HG03520 (cell line): ENCODE data around the gene PHF21A.
"Not testable (repeated sequence)": the region's sequence is repeated elsewhere in the genome, so short reads cannot be mapped to it uniquely, and the experiment has no call there.

ENCODE experiments used
- ATAC-seq: cut with Tn5 transposase; IDR thresholded peaks from one replicate; pipeline ENCODE4 v1.9.1; 2021; ENCODE audit warnings: mild to moderate bottlenecking, moderate library complexity; ENCODE audit not compliant: unreplicated experiment

The PHF21A gene

DNA sequence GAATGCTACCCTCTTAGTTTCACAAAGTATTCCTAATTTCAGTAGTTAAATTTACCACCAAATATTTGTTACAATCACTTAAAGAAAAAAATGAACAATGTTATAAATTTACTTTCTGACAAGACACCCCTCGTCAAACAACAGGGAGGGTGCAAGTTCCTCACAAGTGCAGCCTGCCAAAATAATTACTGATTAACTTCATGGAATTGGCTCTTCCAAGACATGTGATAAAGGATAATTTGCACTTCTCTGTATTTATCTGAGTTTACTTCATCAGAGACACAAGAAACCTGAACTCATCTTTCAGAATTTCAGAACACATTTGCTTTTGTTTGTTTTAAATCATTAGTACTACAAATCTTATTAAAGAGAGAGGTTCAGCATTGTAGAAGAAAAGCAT lies 132.3 kb downstream of the PHF21A start:
- ATAC-seq = no peak

- ATAC-seq = no peak
Measured at GRCh38 chr11:45985212-45985611, 136.0 kb downstream of the PHF21A start.

GRCh38 chr11:45984192-45984591 lies 137.1 kb downstream of the PHF21A start:
- ATAC-seq = no peak

DNA sequence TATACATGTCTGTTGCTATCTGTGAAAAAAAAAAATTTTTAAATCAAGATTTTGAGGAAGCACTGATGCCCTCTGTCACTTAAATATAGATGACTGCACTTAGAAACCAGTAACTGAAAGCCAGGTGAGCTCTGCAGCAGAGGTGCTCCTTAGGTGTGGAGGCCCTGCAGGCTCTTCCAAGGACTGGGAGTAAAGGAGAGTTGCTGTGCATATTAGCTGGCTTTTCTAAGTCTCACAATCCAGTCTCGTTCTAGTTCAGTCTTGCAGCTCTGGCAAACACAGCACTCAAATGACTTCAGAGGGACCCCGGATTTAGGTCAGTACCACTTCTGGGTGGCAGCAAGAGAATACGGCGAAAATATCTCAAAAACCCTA lies 137.8 kb downstream of the PHF21A start:
- ATAC-seq = no peak

GRCh38 chr11:45982656-45983470 lies 138.4 kb downstream of the PHF21A start:
- ATAC-seq = no peak

DNA sequence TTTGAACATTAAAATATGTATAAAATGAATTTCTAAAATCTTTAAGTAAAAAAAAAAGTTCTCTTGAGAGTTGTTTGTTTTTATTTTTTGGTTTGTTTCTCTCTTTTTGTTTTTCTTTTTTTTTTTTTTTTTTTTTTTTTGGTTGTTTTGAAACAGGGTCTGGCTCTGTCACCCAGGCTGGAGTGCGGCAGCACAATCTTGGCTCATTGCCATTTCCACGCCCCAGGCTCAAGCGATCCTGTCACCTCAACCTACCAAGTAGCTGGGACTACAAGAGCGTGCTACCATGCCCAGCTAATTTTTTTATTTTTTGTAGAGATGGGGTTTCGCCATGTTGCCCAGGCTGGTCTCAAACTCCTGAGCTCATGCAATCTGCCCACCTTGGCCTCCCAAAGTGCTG lies 139.4 kb downstream of the PHF21A start:
- not testable (repeated sequence) for ATAC-seq

- ATAC-seq = no peak
Measured at GRCh38 chr11:45974806-45975205, 146.4 kb downstream of the PHF21A start.

- ATAC-seq = no peak
Measured at GRCh38 chr11:45973601-45974000, 147.7 kb downstream of the PHF21A start.

- ATAC-seq = no peak
Measured at GRCh38 chr11:45968901-45969300, 152.4 kb downstream of the PHF21A start.

GRCh38 chr11:45967506-45967905 lies 153.7 kb downstream of the PHF21A start:
- no peak for ATAC-seq

- ATAC-seq = peak; percentile 61
Measured at GRCh38 chr11:45964911-45965389, 156.3 kb downstream of the PHF21A start.

- ATAC-seq = no peak
Measured at GRCh38 chr11:45961751-45962240, 159.5 kb downstream of the PHF21A start.

- ATAC-seq = no peak
Measured at GRCh38 chr11:45960387-45961095, 160.7 kb downstream of the PHF21A start.

- no peak for ATAC-seq
Measured at GRCh38 chr11:45959851-45960250, 161.4 kb downstream of the PHF21A start.

DNA sequence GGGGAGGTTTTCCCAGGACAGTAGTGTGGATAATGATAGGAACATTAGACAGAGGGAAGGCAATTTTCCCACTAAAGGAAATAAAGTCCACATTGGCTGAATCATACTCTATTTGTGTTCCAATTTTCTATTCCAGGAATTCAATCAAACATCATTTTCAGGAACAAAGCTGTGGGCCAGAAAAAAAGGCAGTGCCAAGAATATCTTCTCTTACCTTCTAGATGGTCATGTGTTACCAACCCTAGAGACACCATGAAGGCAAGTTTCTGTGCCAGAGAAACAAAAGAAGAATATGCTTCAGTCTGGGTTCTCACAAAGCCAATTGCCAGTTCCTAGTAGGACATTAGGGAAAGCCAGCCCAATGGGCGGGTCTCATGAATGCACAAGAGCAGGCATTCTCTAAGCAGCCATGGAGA lies 171.3 kb downstream of the PHF21A start:
- ATAC-seq = no peak

DNA sequence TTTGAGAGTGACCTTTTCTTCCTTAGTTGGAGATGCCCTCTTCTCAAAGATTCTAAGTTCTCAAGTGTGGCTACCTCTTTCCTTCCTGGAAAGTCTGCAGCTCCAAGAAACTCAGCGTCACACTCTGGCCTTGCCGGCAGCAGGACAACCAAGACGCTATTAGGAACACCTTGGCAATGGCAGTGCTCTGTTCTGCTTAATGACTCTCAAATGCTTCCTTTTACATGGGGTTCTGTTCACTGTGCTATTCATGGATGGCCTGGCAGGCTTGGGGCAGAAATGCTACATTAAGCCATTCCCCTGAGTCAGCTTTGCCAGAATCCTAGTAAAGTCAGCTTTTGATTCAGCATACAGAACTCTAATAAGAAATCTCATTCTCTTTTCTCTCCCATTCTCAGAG lies 172.9 kb downstream of the PHF21A start:
- no peak for ATAC-seq

DNA sequence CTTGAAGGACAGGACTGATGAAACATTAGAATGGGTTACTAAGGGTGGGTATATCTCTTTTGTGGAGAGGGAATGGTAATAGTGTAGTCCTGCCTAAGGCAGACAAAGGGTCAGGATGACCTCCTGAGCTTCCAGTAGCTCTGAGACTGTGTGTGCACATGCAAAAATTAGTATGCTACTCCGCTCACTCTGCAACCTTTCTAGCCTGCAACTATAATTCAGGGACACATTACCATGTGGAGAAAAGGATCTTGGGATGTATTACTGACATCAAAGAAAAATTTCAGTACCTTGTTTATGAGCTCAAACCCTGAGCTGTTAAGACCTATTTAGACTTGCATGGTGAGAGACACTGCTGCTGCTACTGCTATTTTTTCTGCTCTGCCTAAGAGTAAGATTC lies 173.4 kb downstream of the PHF21A start:
- no peak for ATAC-seq

- ATAC-seq = no peak
Measured at GRCh38 chr11:45945397-45945999, 175.8 kb downstream of the PHF21A start.

GRCh38 chr11:45942381-45942780 lies 178.9 kb downstream of the PHF21A start:
- ATAC-seq = no peak

- no peak for ATAC-seq
Measured at GRCh38 chr11:45941285-45941684, 180.0 kb downstream of the PHF21A start.

- ATAC-seq = no peak
Measured at GRCh38 chr11:45939836-45940235, 181.4 kb downstream of the PHF21A start.

DNA sequence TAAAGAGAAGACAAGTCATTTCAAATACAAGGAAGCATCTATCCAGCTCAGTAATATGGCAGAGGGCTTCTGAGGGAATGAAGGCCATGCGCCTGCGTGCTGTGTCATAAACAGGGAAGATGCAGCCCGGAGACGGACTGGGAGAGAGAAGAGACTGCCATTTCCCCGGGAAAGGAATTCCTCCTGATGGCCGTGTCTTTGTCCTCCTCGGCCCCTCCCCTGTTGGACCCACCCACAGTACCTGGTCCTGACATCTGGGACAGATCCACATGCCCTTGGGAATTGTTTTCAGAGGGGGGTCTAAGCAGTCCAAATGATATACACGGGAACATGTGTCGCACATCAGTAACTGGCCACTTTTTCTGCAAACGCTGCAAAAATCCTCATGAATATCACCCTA lies 183.3 kb downstream of the PHF21A start:
- no peak for ATAC-seq
